Parathyroid adenoma (tissue), 2 donors: ENCODE data around the gene CCDC68.
"Not testable (repeated sequence)": the region's sequence is repeated elsewhere in the genome, so short reads cannot be mapped to it uniquely, and the experiment has no call there.

Experiments
- H2AFZ ChIP-seq: fragments of 300-600 bp; sonication (generic); one replicate; pipeline ENCODE4 v1.7.0; 2017; ENCODE audit warnings: antibody characterized with exemption, mild to moderate bottlenecking
- H3K27ac ChIP-seq: fragments of 300-600 bp; sonication (generic); one replicate; pipeline ENCODE4 v1.7.0; 2017
- H3K27me3 ChIP-seq: fragments of 300-600 bp; sonication (generic); one replicate; pipeline ENCODE4 v1.7.0; 2017; ENCODE audit warnings: low read length; ENCODE audit not compliant: control insufficient read depth, insufficient read depth
- H3K36me3 ChIP-seq: fragments of 300-600 bp; sonication (generic); one replicate; pipeline ENCODE4 v1.7.0; 2017; ENCODE audit warnings: low read length; ENCODE audit not compliant: control insufficient read depth, insufficient read depth
- H3K4me1 ChIP-seq: fragments of 300-600 bp; sonication (generic); one replicate; pipeline ENCODE4 v1.7.0; 2017; ENCODE audit warnings: control low read depth
- H3K4me2 ChIP-seq: fragments of 300-600 bp; sonication (generic); one replicate; pipeline ENCODE4 v1.7.0; 2017; ENCODE audit warnings: low read length
- H3K4me3 ChIP-seq: fragments of 300-600 bp; sonication (generic); one replicate; pipeline ENCODE4 v1.7.0; 2017; ENCODE audit warnings: low read depth, low read length
- H3K79me2 ChIP-seq: fragments of 300-600 bp; sonication (generic); one replicate; pipeline ENCODE4 v1.7.0; 2017; ENCODE audit warnings: control low read depth
- H3K9ac ChIP-seq: fragments of 300-600 bp; sonication (generic); one replicate; pipeline ENCODE4 v1.7.0; 2017; ENCODE audit warnings: mild to moderate bottlenecking
- H3K9me3 ChIP-seq: fragments of 300-600 bp; sonication (generic); one replicate; pipeline ENCODE4 v1.7.0; 2017; ENCODE audit warnings: low read length; ENCODE audit not compliant: control insufficient read depth
- CTCF ChIP-seq: fragments of 300-600 bp; sonication (generic); IDR thresholded peaks from one replicate; pipeline ENCODE4 v1.7.0; 2017; ENCODE audit warnings: antibody characterized with exemption, mild to moderate bottlenecking
- donor health status: primary hyperparathyroidism.

Gene CCDC68

GRCh38 chr18:54973046-54973445, 13.8 kb upstream of the CCDC68 start:
- TF ChIP-seq CTCF: no peak
- no peaks in the 10 kb centered on the region for H3K36me3 ChIP-seq
- no peak overlapping the region for H3K4me3 ChIP-seq
- H3K9me3 ChIP-seq: no peaks in the 10 kb centered on the region
- no peak overlapping the region for H3K4me2 ChIP-seq
- no peak overlapping the region for H3K9ac ChIP-seq
- H3K27ac ChIP-seq: no peak overlapping the region
- no peaks in the 10 kb centered on the region for H3K27me3 ChIP-seq
- H2AFZ ChIP-seq: no peak overlapping the region
- H3K4me1 ChIP-seq: no peaks in the 10 kb centered on the region
- H3K79me2 ChIP-seq: no peaks in the 10 kb centered on the region

GRCh38 chr18:54968807-54969206, 9.5 kb upstream of the CCDC68 start:
- H3K4me2 ChIP-seq: no peak overlapping the region
- no peak overlapping the region for H3K27ac ChIP-seq
- H3K79me2 ChIP-seq: no peaks in the 10 kb centered on the region
- no peaks in the 10 kb centered on the region for H3K27me3 ChIP-seq
- no peak overlapping the region for H3K4me3 ChIP-seq
- H3K4me1 ChIP-seq: no peaks in the 10 kb centered on the region
- no peaks in the 10 kb centered on the region for H3K9me3 ChIP-seq
- no peak for TF ChIP-seq CTCF
- no peaks in the 10 kb centered on the region for H3K36me3 ChIP-seq
- no peak overlapping the region for H2AFZ ChIP-seq
- H3K9ac ChIP-seq: no peak overlapping the region

- not testable (repeated sequence) for H3K27ac ChIP-seq, H3K9me3 ChIP-seq, H3K4me1 ChIP-seq, H3K27me3 ChIP-seq, H3K4me3 ChIP-seq, H2AFZ ChIP-seq, H3K4me2 ChIP-seq, H3K79me2 ChIP-seq, H3K36me3 ChIP-seq, H3K9ac ChIP-seq
Measured at GRCh38 chr18:54968237-54968636, 9.0 kb upstream of the CCDC68 start.

- Histone ChIP-seq H3K36me3 (no peaks in the 10 kb centered on the region), H2AFZ (no peak overlapping the region), H3K79me2 (no peaks in the 10 kb centered on the region), H3K4me3 (no peak overlapping the region), H3K4me1 (no peaks in the 10 kb centered on the region), H3K4me2 (no peak overlapping the region), H3K27ac (no peak overlapping the region), H3K27me3 (no peaks in the 10 kb centered on the region), H3K9me3 (no peaks in the 10 kb centered on the region), H3K9ac (no peak overlapping the region)
- no peak for TF ChIP-seq CTCF
Measured at GRCh38 chr18:54967786-54968185, 8.5 kb upstream of the CCDC68 start.

GRCh38 chr18:54964741-54965140, 5.5 kb upstream of the CCDC68 start:
- TF ChIP-seq CTCF: no peak
- no peaks in the 10 kb centered on the region for H3K4me1 ChIP-seq
- no peaks in the 10 kb centered on the region for H3K36me3 ChIP-seq
- no peak overlapping the region for H3K27ac ChIP-seq
- no peaks in the 10 kb centered on the region for H3K9me3 ChIP-seq
- no peak overlapping the region for H3K4me3 ChIP-seq
- no peak overlapping the region for H3K9ac ChIP-seq
- no peaks in the 10 kb centered on the region for H3K27me3 ChIP-seq
- no peak overlapping the region for H2AFZ ChIP-seq
- H3K4me2 ChIP-seq: no peak overlapping the region
- H3K79me2 ChIP-seq: no peaks in the 10 kb centered on the region
